Fibroblast of pulmonary artery (primary cell): ENCODE results near the gene TUBA4B.
A peak's percentile ranks its signal among the peaks of the same experiment; 100 is the strongest.
"Not testable (repeated sequence)": the region's sequence is repeated elsewhere in the genome, so short reads cannot be mapped to it uniquely, and the experiment has no call there.

Experiments used
- DNase-seq: peaks from one replicate; pipeline ENCODE4 v3.0.0-alpha.2; 2010; ENCODE audit warnings: low read depth
- H3K4me3 ChIP-seq: replicated peaks from 2 replicates; pipeline ENCODE4 v1.5.1; 2011; ENCODE audit warnings: low read depth, mild to moderate bottlenecking, control low read depth, low read length, moderate library complexity
- CTCF ChIP-seq: IDR thresholded peaks from 2 replicates; pipeline ENCODE4 v1.5.1; 2011; ENCODE audit warnings: mild to moderate bottlenecking, control low read depth, low read length, inconsistent platforms; ENCODE audit errors: missing control alignments

Gene TUBA4B

GRCh38 chr2:219299372-219299760 is 46.3 kb downstream of the TUBA4B start:
- no peak for TF ChIP-seq CTCF
- H3K4me3 ChIP-seq: no peak overlapping the region
- DNase-seq: no peak

GRCh38 chr2:219300022-219300421 is 47.0 kb downstream of the TUBA4B start:
- no peak overlapping the region for H3K4me3 ChIP-seq
- no peak for TF ChIP-seq CTCF
- no peak for DNase-seq

- no peak for TF ChIP-seq CTCF
- H3K4me3 ChIP-seq: no peak overlapping the region
- DNase-seq: no peak
Measured at GRCh38 chr2:219302412-219302968, 49.4 kb downstream of the TUBA4B start.

- TF ChIP-seq CTCF: no peak
- no peak overlapping the region for H3K4me3 ChIP-seq
- no peak for DNase-seq
Measured at GRCh38 chr2:219304223-219304622, 51.2 kb downstream of the TUBA4B start.

- H3K4me3 ChIP-seq: no peak overlapping the region
- no peak for DNase-seq
- TF ChIP-seq CTCF: no peak
Measured at GRCh38 chr2:219306047-219306446, 53.0 kb downstream of the TUBA4B start.

- peak; percentile 70 for DNase-seq
- peak overlapping the region; percentile 29 for H3K4me3 ChIP-seq
- no peak for TF ChIP-seq CTCF
Measured at GRCh38 chr2:219308142-219309101, 55.4 kb downstream of the TUBA4B start.

- H3K4me3 ChIP-seq: peak within 1 kb of the TSS; percentile 29
- peak; percentile 53 for DNase-seq
- TF ChIP-seq CTCF: no peak
Measured at GRCh38 chr2:219309278-219309677, 56.2 kb downstream of the TUBA4B start, which contains the start of gene PTPRN. PTPRN (minus strand) TSS chr2:219309401; CDS start chr2:219309332, 69 bp downstream.

- not testable (repeated sequence) for DNase-seq, H3K4me3 ChIP-seq
Measured at GRCh38 chr2:219312683-219313263, 59.7 kb downstream of the TUBA4B start.
